ENCODE measurements around the gene DNMT1.
"Not testable (repeated sequence)": the region's sequence is repeated elsewhere in the genome, so short reads cannot be mapped to it uniquely, and the experiment has no call there.

DNMT1 gene

DNA sequence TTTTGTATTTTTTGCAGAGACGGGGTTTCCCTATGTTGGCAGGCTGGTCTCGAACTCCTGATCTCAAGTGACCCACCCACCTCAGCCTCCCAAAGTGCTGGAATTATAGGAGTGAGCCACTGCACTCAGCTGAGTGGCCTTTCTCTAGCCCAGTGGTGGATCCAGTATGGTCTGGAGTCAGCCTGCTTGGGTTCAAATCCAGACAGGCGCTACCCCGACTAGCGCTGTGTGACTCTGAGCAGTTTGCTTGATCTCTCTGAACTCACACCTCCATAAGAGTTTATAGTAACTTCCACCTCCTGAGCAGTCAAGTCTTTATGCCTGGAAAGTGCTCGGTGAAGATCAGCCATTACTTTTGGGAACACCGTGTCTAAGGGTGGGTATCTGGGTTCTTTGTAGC lies 25.9 kb upstream of the DNMT1 start:
- no peak for DNase-seq

DNA sequence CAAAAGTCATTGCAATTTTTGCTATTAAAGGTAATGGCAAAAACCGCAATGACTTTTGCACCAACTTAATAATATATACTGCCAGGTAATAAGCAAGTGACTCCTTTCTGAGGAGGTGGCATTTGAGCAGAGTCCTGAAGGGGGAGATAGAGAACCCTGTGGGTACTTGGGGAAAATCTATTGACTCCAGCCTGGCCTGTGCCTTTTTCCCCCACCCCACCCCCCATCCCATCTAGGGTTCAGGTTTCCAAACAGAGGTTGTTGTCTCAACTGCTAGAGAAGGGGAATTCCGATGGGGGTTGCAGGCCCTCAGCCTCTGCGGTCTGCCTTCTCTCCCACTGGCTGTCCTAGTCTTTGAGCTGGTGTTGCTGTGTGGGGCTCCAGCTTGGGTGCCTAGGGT lies 24.9 kb upstream of the DNMT1 start:
- peak in 4 of 5 experiments; percentile 16 to 66 (median 22) for DNase-seq

DNA sequence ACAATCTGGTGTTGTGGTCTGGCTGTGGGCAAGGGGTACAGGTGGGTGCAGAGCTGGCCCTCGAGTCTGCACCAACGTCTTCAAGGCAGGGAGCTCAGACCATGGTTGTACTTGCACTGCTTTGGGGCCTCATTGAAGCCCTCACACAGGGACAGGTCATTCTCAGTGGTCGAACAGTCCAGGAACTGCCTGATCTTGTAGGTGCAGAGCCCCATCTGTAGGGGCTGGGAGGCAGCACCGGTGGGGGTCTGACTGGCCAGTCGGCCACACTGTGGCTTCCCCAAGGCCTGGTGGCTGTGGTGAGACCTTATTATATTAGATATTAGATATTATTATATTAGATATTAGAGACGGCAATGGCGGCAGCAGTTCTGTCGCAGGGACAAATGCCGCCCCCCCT lies 22.3 kb upstream of the DNMT1 start:
- DNase-seq, result no peak

- DNase-seq, result no peak
Observed at GRCh38 chr19:10214784-10215183, 20.0 kb upstream of the DNMT1 start.

DNA sequence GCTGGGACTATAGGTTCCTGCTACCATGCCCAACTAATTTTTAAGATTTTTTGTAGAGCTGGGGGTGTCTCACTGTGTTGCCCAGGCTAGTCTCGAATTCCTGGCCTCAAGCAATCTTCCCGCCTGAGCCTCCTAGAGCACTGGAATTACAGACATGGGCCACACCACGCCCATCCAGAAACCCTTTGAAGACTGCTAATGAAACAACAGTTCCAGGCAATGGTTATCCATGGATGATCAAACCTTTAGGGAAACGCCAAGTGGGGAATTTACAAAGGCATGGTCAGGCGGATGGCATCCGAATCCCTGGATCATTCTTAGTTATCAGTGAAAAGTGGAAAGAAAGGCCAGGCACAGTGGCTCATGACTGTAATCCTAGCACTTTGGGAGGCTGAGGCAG lies 16.9 kb upstream of the DNMT1 start:
- no peak for DNase-seq

DNA sequence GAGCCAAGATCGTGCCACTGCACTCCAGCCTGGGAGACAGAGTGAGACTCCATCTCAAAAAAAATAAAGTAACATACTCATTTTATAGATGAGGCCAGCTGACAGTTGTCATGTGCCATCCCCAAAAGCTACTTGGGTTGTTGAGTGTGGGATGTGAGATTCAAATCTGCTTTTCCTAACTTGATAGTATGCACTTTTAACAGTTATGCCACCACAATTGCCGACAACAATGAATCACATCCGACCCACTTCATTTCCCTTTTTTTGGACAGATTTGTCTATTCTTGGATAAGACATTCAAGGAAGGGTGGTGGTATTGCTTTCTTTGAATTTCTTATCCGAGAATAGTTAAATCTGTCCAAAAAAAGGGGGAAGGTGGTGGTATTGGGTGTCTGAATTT lies 16.3 kb upstream of the DNMT1 start:
- DNase-seq, result no peak

- no peak for DNase-seq
Observed at GRCh38 chr19:10209315-10209714, 14.6 kb upstream of the DNMT1 start.

- DNase-seq, result no peak
Observed at GRCh38 chr19:10207026-10207425, 12.3 kb upstream of the DNMT1 start.

GRCh38 chr19:10206226-10206885 lies 11.6 kb upstream of the DNMT1 start:
- no peak for DNase-seq

DNA sequence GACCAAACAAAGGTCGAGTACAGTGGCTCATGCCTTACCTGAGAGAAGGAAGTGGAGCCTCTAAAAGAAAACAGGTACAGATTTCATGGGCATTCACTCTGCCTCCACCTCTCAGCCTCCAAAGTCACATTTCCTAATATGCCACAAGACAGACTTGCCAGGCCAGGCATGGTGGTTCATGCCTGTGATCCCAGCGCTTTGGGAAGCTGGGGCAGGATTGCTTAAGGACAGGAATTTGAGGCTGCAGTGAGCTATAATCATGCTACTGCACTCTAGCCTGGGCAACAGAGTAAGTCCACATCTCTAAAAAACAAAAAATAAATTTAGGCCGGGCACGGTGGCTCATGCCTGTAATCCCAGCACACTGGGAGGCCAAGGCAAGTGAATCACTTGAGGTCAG lies 10.9 kb upstream of the DNMT1 start:
- DNase-seq, result no peak

DNA sequence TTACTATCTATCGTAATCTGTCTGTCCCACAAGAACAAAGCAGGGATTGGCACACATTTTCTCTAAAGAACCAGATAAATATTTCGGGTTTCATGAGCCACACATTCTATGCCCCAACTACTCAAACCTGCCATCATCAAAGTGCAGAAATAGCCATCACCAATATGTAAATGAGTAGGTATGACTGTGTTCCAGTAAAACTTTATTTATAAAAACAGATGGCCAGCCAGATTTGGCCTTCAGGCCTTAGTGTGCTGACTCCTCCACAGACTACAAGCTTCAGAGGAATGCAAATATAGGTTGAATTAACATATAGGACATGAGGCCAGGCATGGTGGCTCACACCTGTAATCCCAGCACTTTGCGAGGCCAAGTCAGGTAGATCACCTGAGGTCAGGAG lies 8.9 kb upstream of the DNMT1 start:
- no peak for DNase-seq

DNA sequence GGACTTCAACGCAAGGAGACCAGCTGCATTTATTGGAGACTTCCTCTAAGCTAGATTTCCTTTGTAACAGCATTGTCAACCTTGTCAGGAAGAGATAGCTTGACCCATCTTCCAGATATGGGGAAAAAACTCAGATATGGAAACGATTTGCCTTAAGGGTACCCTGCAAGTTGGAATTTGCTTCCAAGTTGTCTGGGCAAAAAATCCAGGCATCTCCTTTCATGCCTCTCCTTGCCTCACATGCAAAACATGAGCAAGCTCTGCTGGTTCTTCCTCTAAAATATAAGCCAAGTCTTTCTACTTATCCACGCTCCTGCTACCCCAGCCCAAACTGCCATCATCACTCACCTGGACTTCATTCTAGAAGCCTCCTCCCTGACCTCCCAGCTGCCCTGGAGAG lies 6.4 kb upstream of the DNMT1 start:
- DNase-seq, result no peak

GRCh38 chr19:10200101-10200500 lies 5.3 kb upstream of the DNMT1 start:
- DNase-seq, result not testable (repeated sequence)

DNA sequence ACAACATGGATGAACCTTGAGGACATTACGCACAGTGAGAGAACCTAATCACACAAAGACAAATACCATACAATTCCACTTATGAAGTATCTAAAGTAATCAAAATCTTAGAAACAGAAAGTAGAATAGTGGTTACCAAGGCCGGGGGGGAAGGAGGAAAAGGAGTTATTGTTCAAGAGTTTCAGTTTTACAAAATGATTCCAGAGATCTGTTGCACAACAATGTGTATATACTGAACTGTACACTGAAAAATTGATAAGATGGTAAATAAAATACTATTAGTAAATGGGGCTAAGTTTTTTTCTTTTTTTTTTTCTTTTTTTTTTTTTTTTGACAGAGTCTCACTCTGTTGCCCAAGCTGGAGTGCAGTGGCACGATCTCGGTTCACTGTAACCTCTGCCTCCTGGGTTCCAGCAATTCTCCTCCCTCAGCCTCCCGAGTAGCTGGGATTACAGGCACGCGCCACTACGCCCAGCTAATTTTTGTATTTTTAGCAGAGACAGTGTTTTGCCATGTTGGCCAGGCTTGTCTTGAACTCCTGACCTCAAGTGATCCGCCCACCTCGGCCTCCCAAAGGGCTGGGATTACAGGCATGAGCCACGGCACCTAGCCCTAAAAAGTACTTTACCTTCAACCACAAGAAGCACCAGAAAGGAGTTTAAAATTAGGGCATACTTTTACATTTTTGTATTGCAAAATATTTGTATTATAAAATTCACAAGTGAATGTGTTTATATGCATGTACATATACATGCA lies 4.3 kb upstream of the DNMT1 start:
- DNase-seq, result peak in 1 of 5 experiments; percentile 77

GRCh38 chr19:10195199-10195519 lies 406 bp upstream of the DNMT1 start:
- no peak for DNase-seq

GRCh38 chr19:10193790-10194499 lies 808 bp downstream of the DNMT1 start:
- peak in 3 of 5 experiments; percentile 5 to 48 (median 11) for DNase-seq

- peak in 1 of 5 experiments; percentile 27 for DNase-seq
Observed at GRCh38 chr19:10192922-10193321, 1.8 kb downstream of the DNMT1 start.

DNA sequence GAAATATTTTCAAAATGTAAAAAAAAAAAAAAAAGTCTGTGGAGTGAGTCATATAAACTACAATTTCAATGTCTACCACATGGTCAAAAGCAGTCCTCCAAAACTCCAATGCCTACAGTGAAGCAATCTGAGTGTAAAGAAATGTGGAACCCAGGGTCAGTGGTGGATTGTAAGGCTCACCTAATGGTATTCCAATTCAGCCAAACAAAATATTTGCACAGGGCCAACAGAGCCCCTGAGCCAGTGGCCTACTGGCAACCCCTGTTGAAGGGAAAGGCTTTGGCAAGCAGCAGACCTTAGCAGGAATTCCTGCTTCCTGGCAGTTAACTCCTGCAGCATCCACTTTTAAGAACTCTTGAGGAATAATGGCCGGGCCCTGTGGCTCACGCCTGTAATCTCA lies 3.4 kb downstream of the DNMT1 start:
- no peak for DNase-seq

DNA sequence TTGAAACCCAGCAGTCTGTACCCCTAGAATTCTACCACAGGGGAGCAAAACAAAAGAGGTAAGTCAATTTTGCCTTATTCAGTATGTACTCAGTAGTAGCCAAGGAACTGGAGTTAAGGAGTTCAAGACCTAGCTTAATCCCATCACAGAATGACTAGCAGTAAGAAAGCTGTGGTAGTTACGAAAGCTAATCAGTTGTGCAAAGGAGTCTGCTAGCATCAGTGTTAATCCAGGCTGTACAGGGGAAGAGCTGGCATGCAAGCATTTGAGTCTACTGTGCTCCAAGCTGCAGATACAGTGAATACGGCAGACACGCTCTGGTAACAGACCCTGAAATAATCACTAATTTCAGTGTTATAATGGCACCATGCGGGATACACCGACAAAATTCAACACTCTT lies 4.7 kb downstream of the DNMT1 start:
- DNase-seq, result no peak

DNA sequence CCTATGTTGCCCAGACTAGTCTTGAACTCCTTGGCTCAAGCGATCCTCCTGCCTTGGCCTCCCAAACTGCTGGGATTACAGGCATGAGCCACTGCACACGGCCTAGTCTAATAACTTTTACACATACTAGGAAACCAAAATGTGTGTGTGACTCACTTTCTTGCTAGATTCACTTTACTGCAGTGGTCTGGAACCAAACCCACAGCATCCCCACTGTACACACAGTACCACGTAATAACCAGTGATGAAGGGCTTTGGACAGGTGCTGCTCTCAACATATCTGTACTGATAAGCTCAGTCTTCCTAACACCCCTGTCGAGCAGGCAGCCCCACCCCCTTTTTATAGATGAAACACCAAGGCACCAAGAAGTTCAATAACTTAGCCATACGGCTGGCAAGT lies 5.1 kb downstream of the DNMT1 start:
- peak in 1 of 5 experiments; percentile 69 for DNase-seq

DNA sequence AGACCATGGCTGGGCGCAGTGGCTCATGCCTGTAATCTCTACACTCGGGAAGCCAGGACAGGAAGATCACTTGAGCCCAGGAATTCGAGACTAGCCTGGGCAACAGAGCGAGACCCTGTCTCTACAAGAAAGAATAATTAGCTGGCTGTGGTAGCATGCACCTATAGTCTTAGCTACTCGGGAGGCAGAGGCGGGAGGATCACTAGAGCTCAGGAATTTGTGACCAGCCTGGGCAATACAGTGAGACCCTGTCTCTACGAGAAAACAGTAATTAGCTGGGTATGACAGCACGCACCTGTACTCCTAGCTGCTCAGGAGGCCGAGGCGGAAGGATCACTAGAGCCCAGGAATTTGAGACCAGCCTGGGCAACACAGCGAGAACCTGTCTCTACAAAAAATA lies 7.4 kb downstream of the DNMT1 start:
- DNase-seq, result no peak

- no peak for DNase-seq
Observed at GRCh38 chr19:10184636-10185035, 10.1 kb downstream of the DNMT1 start.

GRCh38 chr19:10183926-10184325 lies 10.8 kb downstream of the DNMT1 start:
- DNase-seq, result no peak

GRCh38 chr19:10182847-10183246 lies 11.9 kb downstream of the DNMT1 start:
- no peak for DNase-seq

Data from T-helper 2 cell (primary cell).